HG03095 (cell line): ENCODE results near the gene KLHL40.
"Not testable (repeated sequence)": the region's sequence is repeated elsewhere in the genome, so short reads cannot be mapped to it uniquely, and the experiment has no call there.

Experiments used
- ATAC-seq: cut with Tn5 transposase; IDR thresholded peaks from one replicate; pipeline ENCODE4 v1.9.1; 2021; ENCODE audit warnings: moderate library complexity; ENCODE audit not compliant: unreplicated experiment

Gene KLHL40

DNA sequence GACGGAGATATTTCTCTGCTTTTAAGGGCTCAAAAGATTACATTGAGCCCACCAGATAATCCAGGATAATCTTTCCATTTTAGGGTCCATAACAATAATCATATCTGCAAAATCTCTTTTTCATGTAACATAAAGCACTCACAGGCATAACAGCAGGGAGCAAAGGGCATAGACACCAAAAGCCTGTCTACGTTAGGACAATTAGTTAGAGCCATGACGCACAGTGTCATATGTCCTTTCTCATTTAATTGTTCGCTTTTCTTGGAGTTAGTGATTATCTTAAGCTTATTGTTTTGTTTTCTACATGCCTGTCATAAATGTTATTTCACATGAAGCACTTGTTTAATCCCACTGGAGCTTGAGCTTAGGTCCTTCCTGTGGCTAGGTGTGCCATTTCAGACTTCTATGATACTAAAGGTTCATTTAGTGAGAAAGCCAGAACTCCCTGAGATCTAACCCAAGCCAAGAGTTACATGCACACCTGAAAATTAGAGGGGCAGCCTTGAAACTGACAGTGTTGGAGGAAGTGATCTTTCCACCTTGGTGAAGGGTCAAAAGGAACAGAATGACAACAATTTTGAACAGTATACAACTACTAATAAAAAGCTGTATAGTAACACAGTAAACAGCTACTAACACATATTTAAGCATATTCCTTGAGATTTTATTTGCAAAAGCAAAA is 29.0 kb downstream of the KLHL40 start:
- ATAC-seq: no peak

DNA sequence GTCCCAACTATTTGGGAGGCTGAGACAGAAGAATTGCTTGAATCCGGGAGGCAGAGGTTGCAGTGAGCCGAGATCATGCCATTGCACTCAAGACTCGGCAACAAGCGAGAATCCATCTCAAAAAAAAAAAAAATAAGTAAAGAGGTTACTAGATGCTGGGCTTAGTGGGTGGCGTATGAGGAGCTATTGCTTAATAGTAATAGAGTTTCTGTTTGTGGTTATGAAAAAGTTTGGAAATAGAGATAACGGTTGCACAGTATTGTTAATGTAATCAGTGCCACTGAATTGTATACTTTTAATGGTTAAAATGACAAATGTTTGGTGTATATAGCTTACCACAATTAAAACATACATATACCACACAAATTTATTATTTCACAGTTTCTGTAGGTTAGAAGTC is 32.0 kb downstream of the KLHL40 start:
- no peak for ATAC-seq

DNA sequence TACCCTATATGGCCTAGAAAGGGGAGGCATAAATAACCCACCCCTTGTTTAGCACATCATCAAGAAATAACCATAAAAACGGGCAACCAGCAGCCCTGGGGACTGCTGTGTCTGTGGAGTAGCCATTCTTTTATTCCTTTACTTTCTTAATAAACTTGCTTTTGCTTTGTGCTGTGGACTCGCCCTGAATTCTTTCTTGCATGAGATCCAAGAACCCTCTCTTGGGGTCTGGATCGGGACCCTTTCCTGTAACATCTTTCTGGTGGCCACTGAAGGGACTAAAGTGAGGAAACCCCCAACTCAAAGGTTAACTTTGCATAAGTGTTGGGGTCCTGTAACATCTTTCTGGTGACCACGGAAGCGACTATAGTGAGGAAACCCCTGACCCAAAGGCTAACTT is 33.0 kb downstream of the KLHL40 start:
- no peak for ATAC-seq

DNA sequence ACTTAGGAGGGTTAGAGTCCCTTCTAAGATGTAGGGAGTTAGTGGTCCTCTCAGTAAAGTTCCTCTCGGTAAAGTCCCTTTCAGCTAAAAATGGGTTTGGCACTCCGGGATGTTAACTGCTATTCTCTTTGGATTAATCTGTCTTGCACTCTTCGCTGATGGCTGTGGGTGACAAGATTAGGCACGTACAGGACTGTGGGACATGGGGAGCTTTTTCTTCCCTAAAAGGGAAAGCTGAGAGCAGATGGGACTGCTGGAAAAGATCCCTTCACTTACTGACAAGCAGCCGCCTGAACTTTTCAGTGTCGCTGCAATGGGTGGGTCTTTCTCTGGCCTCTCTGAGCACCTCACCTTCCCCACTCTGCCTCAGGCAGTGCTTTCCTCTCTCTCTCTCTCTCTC is 33.7 kb downstream of the KLHL40 start:
- no peak for ATAC-seq

DNA sequence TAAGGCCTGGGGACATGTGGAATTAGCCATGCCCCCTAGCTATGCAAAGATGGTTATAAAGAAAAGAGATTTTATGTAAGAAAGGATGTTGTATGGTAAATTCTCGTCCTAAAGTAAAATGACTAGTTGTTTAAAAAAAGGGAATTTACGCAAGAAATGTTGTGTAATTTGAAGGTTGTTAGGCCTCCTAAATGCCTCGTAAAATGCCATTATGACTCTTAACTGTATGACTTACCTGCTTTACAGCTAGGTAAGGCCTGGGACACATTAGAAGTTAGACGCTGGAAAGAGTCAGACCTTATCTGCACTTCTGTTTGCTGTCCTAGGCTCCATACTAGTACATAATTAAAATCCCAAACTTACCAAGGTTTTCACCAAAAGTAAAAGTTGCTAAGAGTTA is 34.8 kb downstream of the KLHL40 start:
- ATAC-seq: no peak

DNA sequence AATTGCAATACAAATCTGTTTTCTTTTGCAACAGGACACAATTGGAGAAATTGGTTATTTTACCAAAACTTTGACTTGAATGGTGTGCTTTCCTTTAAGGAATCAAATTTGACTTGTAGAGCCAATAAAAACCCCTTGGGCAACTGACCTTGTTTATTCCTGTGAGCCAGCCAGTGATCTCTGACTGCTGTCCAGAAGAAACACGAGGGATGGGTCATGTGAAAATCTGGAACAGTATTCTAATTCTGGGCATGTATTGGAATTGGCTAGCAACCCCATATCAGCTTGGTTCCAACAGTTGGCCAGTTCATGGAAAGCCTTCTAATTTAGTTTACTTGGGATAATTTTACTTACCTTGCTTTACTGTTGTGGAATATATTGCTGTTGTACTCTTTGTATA is 36.4 kb downstream of the KLHL40 start:
- ATAC-seq: no peak

DNA sequence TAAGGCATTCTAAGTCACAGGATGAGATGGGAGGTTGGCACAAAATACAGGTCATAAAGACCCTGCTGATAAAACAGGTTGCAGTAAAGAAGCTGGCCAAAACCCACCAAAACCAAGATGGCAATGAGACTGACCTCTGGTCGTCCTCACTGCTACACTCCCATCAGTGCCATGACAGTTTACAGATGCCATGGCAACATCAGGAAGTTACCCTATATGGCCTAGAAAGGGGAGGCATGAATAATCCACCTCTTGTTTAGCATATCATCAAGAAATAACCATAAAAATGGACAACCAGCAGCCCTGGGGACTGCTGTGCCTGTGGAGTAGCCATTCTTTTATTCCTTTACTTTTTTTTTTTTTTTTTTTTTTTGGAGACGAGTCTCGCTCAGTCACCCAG is 37.1 kb downstream of the KLHL40 start:
- ATAC-seq: not testable (repeated sequence)

DNA sequence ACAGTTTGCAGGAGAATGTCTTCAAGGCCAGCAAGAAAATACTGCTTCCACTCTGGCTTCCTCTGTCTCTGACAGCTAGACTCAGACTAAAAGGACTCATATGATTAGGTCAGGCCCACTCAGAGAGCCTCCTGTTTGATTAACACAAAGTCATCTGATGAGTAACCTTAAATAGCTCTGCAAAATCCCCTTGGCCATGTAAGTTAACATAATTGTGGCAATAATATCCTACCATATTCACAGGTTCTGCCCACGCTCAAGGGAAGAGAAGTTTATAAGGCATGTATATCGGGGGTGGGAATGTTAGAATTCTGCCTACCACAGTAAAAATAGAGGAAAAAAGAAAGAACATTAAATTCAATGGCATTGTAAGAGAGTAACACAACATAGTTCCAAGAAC is 37.9 kb downstream of the KLHL40 start:
- ATAC-seq: no peak

DNA sequence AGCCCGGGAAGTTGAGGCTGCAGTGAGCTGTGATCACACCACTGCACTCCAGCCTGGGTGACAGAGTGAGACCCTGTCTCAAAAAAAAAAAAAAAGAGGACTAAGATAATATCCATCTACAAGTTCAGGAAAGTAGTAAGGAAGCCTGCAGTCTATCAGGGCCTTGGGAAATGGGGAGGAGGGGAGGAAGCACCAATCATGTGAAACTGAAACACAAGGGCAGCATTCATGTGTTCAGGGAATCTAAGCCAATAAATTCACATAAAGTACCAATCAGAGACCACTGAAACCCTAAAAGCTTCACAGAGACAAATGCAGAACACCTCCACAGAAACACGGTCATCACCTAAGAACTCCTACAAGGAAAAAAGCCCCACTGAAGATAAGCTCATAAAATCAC is 40.1 kb downstream of the KLHL40 start:
- ATAC-seq: no peak

DNA sequence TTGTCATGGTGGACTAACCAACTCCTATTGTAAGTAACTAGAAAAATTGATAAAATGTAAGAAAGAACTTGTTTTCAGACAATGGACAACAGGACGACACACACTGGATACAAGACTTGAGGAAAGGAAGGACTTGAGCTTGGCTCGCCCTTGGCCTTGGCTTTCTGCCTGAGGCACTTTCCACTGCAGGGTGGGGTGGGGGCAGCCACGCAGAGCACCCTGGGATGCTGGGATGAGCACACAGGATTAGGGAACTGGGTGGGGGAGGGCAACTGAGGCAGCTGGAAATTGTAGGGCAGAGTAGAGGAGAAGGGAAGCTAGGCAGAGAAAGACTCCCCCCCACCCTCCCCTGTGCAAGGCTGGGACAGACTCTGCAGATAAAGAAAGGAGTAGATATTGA is 42.7 kb downstream of the KLHL40 start:
- no peak for ATAC-seq

DNA sequence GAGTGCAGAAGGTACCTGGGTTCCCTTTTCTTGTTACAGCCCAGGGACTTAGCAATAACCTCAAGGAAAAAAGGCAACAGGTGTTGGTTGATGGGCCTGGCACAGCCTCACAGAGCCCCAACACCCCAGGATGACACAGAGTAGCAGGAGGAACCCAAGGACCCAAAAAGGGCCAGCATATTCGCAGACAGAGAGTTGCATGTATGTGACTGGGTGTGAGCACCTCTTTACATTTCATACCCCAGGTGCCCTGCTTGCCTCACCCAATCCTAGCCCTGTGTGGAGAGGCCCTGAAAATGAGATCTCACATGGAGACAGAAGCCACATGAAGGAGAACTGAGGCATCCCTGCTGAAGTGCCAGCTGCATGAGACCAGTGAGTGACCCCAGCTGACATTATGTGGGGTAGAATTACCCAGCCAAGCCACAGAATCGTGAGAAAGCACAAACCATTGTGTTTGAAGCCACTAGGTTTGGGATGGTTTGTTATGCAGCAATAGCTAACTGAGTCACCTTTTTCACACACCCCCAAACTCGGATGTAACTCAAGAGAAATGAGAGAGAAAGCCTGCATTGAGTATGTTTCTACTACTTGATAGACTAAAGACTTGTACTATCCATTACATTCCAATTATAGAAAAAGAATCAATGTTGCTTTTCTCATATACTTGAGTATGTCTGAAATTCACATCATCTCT is 43.5 kb downstream of the KLHL40 start:
- ATAC-seq: no peak

DNA sequence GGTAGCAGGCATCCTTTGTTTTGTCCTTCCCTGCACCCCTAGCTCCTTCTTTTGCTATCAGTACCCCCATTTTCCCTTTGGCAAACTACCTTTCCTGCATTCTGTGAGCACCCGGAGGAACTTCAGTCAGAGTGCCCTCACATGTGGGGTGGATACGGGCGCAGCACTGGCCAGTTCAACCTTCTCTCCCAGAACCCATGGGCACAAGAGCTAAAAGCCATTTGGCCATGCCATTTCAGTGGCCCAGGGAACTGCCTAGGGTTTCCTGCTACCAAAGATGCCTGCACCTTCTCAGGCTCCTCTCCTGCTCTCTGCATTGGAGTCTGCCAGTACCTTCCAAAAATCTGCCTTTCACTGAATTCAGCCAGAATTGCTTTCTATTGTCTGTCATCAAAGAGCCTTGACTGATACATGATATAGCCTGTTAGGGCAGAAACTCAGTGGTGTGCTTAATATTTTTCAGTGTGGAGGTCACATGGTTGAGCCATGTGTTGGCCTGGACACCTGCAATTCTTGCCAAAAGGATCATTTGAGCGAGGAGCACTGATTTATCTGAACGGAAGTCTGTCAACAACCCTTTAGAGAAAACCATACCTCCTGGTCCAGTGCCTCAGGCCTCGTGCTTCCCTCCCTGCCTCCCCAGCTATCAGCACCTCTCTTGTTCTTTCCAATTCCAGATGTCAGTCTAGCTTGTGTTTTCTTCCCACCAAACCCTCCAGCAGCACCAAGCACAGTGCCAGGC is 44.2 kb downstream of the KLHL40 start:
- ATAC-seq: no peak

DNA sequence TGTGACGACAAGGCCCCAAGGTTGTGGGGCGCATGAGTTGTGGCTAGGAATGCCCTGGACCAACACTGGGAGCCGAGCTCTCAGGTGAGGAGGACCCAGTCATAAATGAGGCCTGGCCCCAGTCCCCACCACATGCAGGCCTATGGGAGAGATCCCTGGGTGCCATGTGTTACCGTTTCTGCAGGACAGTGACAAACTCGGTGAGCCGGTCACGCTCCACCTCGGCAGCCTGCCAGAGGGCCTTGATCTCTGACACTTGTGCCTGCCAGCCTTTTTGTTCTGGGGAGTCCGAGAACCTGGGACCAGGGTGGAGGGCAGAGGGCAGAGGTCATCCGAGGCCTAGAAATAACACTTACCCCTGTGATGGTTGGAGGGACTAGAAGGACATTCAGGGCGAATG is 45.0 kb downstream of the KLHL40 start:
- no peak for ATAC-seq

DNA sequence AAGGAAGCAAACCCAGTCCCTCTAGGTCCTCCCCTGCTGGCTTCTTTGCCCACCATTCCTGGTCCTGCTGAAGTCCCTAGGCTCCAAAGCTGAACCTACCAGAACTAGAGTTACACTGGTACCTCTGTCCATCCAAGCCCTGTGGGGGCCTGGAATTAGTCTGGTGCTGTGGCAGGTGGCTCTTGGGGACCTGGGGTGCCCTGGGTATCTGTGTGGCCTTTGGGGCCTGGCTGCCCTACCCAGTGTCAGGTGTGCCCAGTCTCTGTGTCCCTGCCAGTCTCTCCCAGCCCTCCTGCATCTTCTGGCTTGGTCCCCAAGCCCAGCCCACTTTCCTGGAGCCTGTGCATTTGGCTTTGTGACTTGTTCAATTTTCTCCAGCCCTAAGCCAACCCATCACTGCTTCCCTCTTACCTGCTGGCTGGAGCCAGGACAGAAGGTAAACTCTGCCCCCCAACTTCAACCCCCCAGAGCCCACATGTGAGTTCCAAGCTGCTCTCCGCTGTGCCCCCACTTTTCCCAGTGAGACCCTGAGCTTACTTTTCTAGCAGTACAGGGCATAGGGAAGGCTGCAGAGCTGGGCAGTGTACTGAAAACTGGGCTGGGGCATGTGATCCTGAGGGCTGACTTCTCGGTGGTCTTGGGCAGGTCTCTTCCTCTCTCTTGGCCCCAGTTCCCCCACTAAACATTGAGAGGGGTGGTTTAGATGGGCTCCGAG is 45.5 kb downstream of the KLHL40 start:
- ATAC-seq: no peak

DNA sequence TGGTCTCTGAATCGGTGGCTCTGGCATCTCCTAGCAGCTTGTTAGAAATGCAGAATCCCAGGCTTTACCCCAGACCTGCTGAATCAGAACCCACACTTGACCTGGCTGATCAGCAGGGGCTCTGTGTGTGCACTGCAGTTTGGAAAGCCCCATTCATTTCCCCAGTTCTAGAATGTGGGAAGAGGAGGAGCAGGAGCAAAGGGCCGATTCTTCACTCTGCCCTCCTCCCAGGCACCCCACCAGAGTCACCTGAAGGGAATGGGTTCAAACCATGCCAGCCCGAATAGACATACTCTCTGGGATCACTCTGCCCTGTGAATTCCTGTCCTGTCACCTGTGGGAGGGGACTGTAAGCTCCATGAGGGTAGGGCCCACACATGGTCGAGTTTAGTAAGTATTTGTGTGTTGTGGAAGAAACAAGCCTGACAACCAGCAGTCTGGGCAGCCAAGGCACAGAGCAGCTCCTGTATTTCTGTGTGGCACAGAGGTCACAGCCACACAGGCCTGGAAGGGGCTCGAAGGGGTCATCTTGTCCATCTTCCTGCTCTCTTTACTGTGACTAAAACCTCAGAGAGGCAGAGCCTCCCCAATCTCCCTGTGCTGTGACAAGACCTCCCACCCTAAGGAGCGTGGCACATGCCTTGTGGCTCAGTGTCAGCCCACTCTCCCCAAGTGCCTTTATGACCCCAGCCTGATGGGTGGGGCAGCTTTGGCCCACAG is 46.3 kb downstream of the KLHL40 start:
- ATAC-seq: no peak

DNA sequence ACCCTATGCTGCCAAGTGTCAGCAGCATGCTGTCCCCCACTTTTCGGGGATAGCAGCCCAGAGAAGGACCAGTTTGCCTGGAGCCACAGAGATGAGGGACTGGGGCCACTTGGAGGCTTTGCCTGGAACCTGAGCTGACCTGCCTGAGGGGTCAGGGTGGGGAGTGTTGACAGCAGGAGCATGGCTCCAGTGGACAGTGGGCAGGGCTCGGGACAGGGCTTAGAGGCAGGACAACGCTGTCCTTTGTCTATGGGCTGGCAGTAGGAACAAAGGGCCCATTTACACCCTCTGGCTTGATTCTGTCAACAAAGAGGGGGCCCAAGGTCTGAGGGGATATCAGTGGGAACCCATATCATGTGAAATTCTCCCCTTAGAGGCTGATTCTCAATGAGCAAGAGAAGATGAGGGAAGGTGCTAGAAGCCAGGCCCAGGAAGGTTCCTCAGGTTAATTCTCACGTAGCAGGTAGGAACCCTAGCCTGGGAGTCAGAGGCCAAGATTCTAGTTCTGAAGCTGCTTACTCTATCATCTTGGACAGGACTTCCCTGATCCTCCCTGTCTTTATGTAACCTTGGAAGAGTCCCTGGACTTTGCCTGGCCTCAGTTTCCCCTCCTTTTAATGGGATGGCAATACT is 47.0 kb downstream of the KLHL40 start:
- ATAC-seq: no peak

DNA sequence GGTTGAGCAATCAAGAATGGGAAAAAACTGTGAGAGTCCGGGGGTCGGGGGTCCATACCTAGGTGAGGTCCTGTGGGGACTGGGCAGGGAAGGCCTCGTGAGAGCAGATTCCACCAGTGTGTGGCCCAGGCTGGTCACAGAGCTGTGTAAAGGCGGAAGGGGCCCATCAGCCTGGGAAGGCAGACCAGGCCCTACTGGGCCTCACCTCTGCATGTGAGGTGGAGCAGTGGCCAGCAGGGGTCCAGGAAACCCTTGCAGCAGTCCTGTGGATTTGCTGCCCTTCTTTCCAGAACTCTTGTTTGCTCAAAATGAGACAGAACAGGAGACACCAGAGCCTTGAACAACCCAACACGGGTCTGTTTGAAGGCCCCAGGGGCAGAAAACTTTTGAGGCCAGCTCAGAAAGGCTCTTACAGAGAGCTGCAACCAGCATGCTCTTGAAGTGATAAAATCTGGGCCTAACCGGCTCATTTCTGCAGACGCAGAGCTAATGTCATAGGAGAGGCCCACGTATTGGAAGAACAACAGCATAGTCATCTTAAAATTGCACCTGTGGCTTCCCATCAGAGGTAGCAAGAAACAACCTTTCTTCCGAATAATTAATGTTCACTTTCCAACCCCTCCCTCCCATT is 47.6 kb downstream of the KLHL40 start:
- ATAC-seq: no peak

DNA sequence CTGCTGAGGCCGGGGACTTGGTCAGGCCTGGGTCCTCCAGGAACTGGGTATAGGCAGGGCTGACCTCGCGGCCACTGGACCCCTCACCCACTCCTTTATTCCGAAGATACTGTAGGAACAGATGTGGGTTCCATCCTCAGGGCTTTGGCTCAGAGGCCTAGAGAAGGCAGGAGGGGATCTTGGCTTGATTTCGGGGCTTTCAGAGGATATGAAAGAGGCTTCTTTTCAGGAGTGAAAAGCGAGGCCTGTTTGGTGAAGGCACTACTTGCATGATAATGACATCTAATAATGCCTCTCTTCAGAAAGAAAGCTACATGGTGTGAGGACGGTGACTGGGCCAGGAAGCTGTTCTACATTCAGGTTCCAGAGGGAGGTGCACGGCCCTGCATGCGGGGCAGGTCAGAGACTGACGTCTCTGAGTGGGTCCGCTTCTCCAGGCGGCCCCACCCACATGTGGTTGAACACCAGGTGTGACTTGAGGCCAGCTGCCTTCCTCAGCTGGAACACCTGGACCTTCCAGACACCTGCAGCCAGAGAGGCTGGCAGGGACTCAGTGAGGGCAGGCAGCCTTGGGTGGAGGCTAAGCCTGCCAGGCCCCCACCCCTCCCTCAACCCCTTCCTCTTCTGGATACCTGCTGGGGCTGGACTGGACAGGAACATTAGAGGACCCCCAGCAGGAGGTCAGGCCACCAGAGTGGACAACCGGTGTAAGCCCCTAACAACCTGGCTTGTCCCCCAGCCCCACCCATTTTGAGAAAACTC is 48.3 kb downstream of the KLHL40 start:
- no peak for ATAC-seq

DNA sequence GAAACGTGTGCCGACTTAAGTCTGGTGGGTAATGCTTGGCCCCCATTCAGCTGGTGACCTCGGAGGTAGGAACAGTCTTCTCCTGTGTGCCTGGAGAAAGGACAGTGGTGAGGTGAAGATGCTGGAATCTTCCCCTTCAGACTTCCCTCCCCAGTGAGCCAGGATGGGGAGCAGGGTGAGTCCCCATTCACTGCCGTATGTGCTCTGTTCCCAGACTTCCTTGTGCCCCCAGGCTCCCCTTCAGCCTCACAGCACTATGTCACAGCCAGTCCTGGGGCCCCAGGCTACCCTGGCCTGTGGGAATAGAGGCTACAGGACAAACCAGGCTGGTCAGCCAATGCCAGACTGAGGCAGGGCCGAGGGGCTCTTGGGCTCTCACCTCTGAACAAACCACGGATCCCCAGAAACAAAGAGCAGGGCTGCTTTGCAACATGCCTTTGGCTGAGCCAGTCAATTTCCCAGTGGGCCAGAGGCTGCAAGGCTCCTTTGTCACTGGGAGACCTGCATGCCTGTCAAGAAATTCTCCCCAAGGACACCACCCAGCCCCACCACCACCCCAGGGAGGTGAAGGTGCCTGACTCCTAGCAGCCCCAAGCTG is 49.0 kb downstream of the KLHL40 start:
- no peak for ATAC-seq
